ENCODE data around the gene CHCHD3. TPM values are rescaled to one million over a fixed set of nuclear protein-coding genes. Genes with fewer than 3 reads are reported as not detected.

Gene CHCHD3
- total RNA-seq, 1 donor from 2014 or later: 67.0 TPM

GRCh38 chr7:132891554-132891953 lies 190.3 kb downstream of the CHCHD3 start:
- intact Hi-C loops (cut with micrococcal nuclease): no loop called here
- peaks cover 7% of the 10 kb centered on the region for H3K9me3 Mint-ChIP-seq
- H3K27ac Mint-ChIP-seq: no peak overlapping the region
- H3K4me3 Mint-ChIP-seq (ENCODE audit: low read depth): no peak overlapping the region
- H3K36me3 Mint-ChIP-seq (ENCODE audit: low read depth): peaks cover 12% of the 10 kb centered on the region
- no peaks in the 10 kb centered on the region for H3K4me1 Mint-ChIP-seq (ENCODE audit: low read depth)
- H3K27me3 Mint-ChIP-seq (ENCODE audit: low read depth): no peaks in the 10 kb centered on the region
- no peak for DNase-seq (ENCODE audit: low spot score)

GRCh38 chr7:132882714-132883428 lies 199.0 kb downstream of the CHCHD3 start:
- intact Hi-C loops (cut with micrococcal nuclease): no loop called here
- Mint-ChIP-seq H3K27ac (no peak overlapping the region), H3K9me3 (no peaks in the 10 kb centered on the region), H3K36me3 (ENCODE audit: low read depth) (peaks cover 14% of the 10 kb centered on the region), H3K4me1 (ENCODE audit: low read depth) (peaks cover 24% of the 10 kb centered on the region), H3K27me3 (ENCODE audit: low read depth) (no peaks in the 10 kb centered on the region), H3K4me3 (ENCODE audit: low read depth) (no peak overlapping the region)
- peak; percentile 24 for DNase-seq (ENCODE audit: low spot score)

GRCh38 chr7:132881317-132881716 lies 200.6 kb downstream of the CHCHD3 start:
- Mint-ChIP-seq H3K27ac (no peak overlapping the region), H3K36me3 (ENCODE audit: low read depth) (peaks cover 14% of the 10 kb centered on the region), H3K27me3 (ENCODE audit: low read depth) (no peaks in the 10 kb centered on the region), H3K9me3 (no peaks in the 10 kb centered on the region), H3K4me3 (ENCODE audit: low read depth) (no peak overlapping the region), H3K4me1 (ENCODE audit: low read depth) (peaks cover 24% of the 10 kb centered on the region)
- no peak for DNase-seq (ENCODE audit: low spot score)
- intact Hi-C loops (cut with micrococcal nuclease): no loop called here

- Mint-ChIP-seq H3K36me3 (ENCODE audit: low read depth) (peaks cover 6% of the 10 kb centered on the region), H3K4me1 (ENCODE audit: low read depth) (peaks cover 24% of the 10 kb centered on the region), H3K9me3 (no peaks in the 10 kb centered on the region), H3K27ac (no peak overlapping the region), H3K4me3 (ENCODE audit: low read depth) (no peak overlapping the region), H3K27me3 (ENCODE audit: low read depth) (no peaks in the 10 kb centered on the region)
- no peak for DNase-seq (ENCODE audit: low spot score)
- intact Hi-C loops (cut with micrococcal nuclease): no loop called here
Observed at GRCh38 chr7:132879579-132879978, 202.3 kb downstream of the CHCHD3 start.

DNA sequence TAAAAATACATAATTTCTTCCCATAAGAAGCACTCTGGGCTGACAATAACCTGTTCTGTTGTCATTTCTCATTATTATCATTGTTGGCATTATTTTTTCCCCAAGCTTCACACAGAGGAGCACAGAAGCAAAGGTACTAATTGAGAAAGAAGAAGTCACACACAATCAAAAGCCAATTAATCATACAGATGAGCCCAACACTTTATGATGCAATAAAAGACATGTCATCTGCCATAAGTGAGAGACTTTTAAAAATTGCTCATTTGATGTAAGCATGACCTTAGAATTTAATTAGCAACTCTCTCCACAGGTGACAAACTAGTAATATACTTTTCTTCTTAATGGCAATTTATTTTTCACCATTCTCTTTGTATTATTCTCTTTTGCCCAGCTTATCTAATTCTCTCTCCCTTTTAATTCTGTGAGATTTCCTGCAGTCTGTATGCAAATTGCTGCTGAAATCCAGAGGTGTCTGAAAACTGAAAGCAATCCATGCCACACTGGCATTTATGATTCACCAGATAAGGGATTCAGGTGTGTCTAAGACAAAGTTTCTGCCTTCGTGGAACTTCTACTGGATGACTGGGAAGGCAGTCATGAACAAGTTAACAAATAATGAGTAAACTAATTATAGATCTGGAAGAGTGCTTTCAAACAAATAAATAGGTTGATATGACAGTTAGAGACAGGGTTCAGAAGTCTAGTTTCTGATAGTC lies 203.5 kb downstream of the CHCHD3 start:
- Mint-ChIP-seq H3K9me3 (no peaks in the 10 kb centered on the region), H3K27me3 (ENCODE audit: low read depth) (no peaks in the 10 kb centered on the region), H3K4me3 (ENCODE audit: low read depth) (no peak overlapping the region), H3K27ac (no peak overlapping the region), H3K36me3 (ENCODE audit: low read depth) (no peaks in the 10 kb centered on the region), H3K4me1 (ENCODE audit: low read depth) (peaks cover 15% of the 10 kb centered on the region)
- intact Hi-C loops (cut with micrococcal nuclease): no loop called here
- no peak for DNase-seq (ENCODE audit: low spot score)

GRCh38 chr7:132877573-132877972 lies 204.3 kb downstream of the CHCHD3 start:
- no peak for DNase-seq (ENCODE audit: low spot score)
- no peaks in the 10 kb centered on the region for H3K9me3 Mint-ChIP-seq
- H3K27me3 Mint-ChIP-seq (ENCODE audit: low read depth): no peaks in the 10 kb centered on the region
- H3K4me1 Mint-ChIP-seq (ENCODE audit: low read depth): peaks cover 7% of the 10 kb centered on the region
- intact Hi-C loops (cut with micrococcal nuclease): no loop called here
- no peak overlapping the region for H3K4me3 Mint-ChIP-seq (ENCODE audit: low read depth)
- H3K27ac Mint-ChIP-seq: no peak overlapping the region
- H3K36me3 Mint-ChIP-seq (ENCODE audit: low read depth): no peaks in the 10 kb centered on the region

DNA sequence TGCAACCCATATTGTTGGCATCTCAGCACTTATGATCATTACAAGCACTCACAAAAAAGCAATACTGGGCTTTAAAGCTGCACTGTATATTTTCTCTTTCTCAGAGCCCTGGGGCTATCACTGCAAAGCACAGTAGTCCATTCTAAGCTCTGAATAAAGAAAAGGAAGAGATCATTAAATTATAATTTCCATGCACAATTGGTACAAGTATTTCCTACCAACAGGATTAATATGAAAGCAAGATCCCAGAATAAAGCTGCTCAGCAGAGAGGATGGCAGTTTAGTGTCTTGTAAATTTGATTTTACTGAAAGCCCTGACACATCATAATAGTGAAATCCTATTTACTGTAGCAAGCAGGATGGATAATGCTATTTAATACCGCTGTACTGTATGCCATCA lies 205.3 kb downstream of the CHCHD3 start:
- intact Hi-C loops (cut with micrococcal nuclease): no loop called here
- Mint-ChIP-seq H3K27me3 (ENCODE audit: low read depth) (no peaks in the 10 kb centered on the region), H3K4me3 (ENCODE audit: low read depth) (no peak overlapping the region), H3K9me3 (no peaks in the 10 kb centered on the region), H3K4me1 (ENCODE audit: low read depth) (peaks cover 7% of the 10 kb centered on the region), H3K27ac (no peak overlapping the region), H3K36me3 (ENCODE audit: low read depth) (no peaks in the 10 kb centered on the region)
- no peak for DNase-seq (ENCODE audit: low spot score)

DNA sequence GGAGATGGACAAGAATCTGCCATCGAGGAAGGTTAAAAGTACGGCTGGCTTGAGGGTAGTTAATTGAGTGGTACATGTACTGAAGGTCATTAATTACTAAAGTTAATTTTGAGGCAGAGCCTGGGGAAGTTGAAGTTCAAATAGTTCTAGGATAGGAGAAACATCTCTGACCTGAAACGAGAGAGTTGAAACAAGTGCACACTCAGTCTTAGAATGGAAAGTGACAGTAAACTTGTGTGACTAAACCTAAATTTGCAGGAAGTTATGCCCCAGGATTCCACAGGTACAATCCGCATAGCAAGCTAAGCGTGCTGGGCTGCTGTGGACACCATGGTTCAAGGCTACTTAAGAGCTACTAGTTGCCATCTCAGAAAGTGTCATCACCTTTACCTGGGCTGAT lies 209.9 kb downstream of the CHCHD3 start:
- no peak for DNase-seq (ENCODE audit: low spot score)
- H3K4me3 Mint-ChIP-seq (ENCODE audit: low read depth): no peak overlapping the region
- intact Hi-C loops (cut with micrococcal nuclease): no loop called here
- H3K27ac Mint-ChIP-seq: no peak overlapping the region
- H3K36me3 Mint-ChIP-seq (ENCODE audit: low read depth): no peaks in the 10 kb centered on the region
- H3K27me3 Mint-ChIP-seq (ENCODE audit: low read depth): no peaks in the 10 kb centered on the region
- H3K9me3 Mint-ChIP-seq: no peaks in the 10 kb centered on the region
- peaks cover 10% of the 10 kb centered on the region for H3K4me1 Mint-ChIP-seq (ENCODE audit: low read depth)

GRCh38 chr7:132871419-132871818 lies 210.5 kb downstream of the CHCHD3 start:
- DNase-seq (ENCODE audit: low spot score): no peak
- intact Hi-C loops (cut with micrococcal nuclease): no loop called here
- Mint-ChIP-seq H3K9me3 (no peaks in the 10 kb centered on the region), H3K27me3 (ENCODE audit: low read depth) (no peaks in the 10 kb centered on the region), H3K27ac (no peak overlapping the region), H3K4me3 (ENCODE audit: low read depth) (no peak overlapping the region), H3K4me1 (ENCODE audit: low read depth) (peaks cover 10% of the 10 kb centered on the region), H3K36me3 (ENCODE audit: low read depth) (no peaks in the 10 kb centered on the region)

GRCh38 chr7:132869166-132869861 lies 212.6 kb downstream of the CHCHD3 start:
- Mint-ChIP-seq H3K27ac (no peak overlapping the region), H3K36me3 (ENCODE audit: low read depth) (no peaks in the 10 kb centered on the region), H3K27me3 (ENCODE audit: low read depth) (no peaks in the 10 kb centered on the region), H3K9me3 (no peaks in the 10 kb centered on the region), H3K4me3 (ENCODE audit: low read depth) (no peak overlapping the region), H3K4me1 (ENCODE audit: low read depth) (peaks cover 10% of the 10 kb centered on the region)
- DNase-seq (ENCODE audit: low spot score): no peak
- intact Hi-C loops (cut with micrococcal nuclease): no loop called here

GRCh38 chr7:132866551-132866950 lies 215.3 kb downstream of the CHCHD3 start:
- no peak for DNase-seq (ENCODE audit: low spot score)
- peaks cover 7% of the 10 kb centered on the region for H3K9me3 Mint-ChIP-seq
- H3K4me3 Mint-ChIP-seq (ENCODE audit: low read depth): no peak overlapping the region
- no peaks in the 10 kb centered on the region for H3K27me3 Mint-ChIP-seq (ENCODE audit: low read depth)
- no peak overlapping the region for H3K27ac Mint-ChIP-seq
- H3K36me3 Mint-ChIP-seq (ENCODE audit: low read depth): peaks cover 8% of the 10 kb centered on the region
- intact Hi-C loops (cut with micrococcal nuclease): no loop called here
- H3K4me1 Mint-ChIP-seq (ENCODE audit: low read depth): peaks cover 12% of the 10 kb centered on the region

- H3K4me1 Mint-ChIP-seq (ENCODE audit: low read depth): peaks cover 12% of the 10 kb centered on the region
- H3K4me3 Mint-ChIP-seq (ENCODE audit: low read depth): no peak overlapping the region
- intact Hi-C loops (cut with micrococcal nuclease): no loop called here
- no peak overlapping the region for H3K27ac Mint-ChIP-seq
- H3K27me3 Mint-ChIP-seq (ENCODE audit: low read depth): no peaks in the 10 kb centered on the region
- no peak for DNase-seq (ENCODE audit: low spot score)
- peaks cover 7% of the 10 kb centered on the region for H3K9me3 Mint-ChIP-seq
- H3K36me3 Mint-ChIP-seq (ENCODE audit: low read depth): peaks cover 8% of the 10 kb centered on the region
Observed at GRCh38 chr7:132866144-132866531, 215.8 kb downstream of the CHCHD3 start.
